HepG2 (cell line): Measurements from ENCODE around the gene TMA7B. TPM values are rescaled to one million over a fixed set of nuclear protein-coding genes. Genes with fewer than 3 reads are reported as not detected.

Source experiments
- ATAC-seq: fragments of 200-7000 bp; cut with Tn5 transposase; 3 replicates; pipeline ENCODE4 v1.9.1; 2020; ENCODE audit warnings: mild to moderate bottlenecking, moderate library complexity
- BruUV-seq: library from RNA; stranded (reverse); fragments of 400-500 nt; replicated peaks from 2 replicates; lab custom pipeline; 2021; lab: Mats Ljungman, UMichigan
- CTCF ChIA-PET: fragments of 300-600 bp; formaldehyde crosslinking; extraction: SDS; loops from one replicate; lab custom pipeline; 2021; ENCODE audit warnings: low total read pairs, inconsistent platforms, low intra/inter-chr PET ratio; lab: Yijun Ruan, JAX
- POLR2A ChIA-PET: fragments of 350-600 bp; sonication (Branson Sonifier 250); formaldehyde crosslinking; loops from one replicate; lab custom pipeline; 2020; ENCODE audit warnings: antibody characterized with exemption, inconsistent platforms; lab: Yijun Ruan, JAX
- DNase-seq: peaks from one replicate; pipeline ENCODE4 v3.0.0-alpha.2; 2015; ENCODE audit warnings: low spot score
- FAIRE-seq: peaks from 3 replicates; lab custom pipeline; 2011; peaks lifted over from hg19 to GRCh38; lab: Jason Lieb, UNC
- H2AFZ ChIP-seq: one replicate; pipeline ENCODE4 v1.6.1; 2011; ENCODE audit warnings: low read length, inconsistent platforms
- H3K27ac ChIP-seq: fragments of 300-600 bp; 3 replicates; pipeline ENCODE4 v1.8.0; 2011; ENCODE audit warnings: mixed run types, mild to moderate bottlenecking, mixed read lengths, low read length, inconsistent platforms; ENCODE audit not compliant: insufficient read depth; ENCODE audit errors: extremely low read length
- H3K27me3 ChIP-seq, 2 experiments: fragments of 200-600 bp in 1 of 2; 2 replicates in 1 of 2; 3 replicates in 1 of 2; pipeline versions ENCODE4 v1.6.0 to v1.8.0; 2011; ENCODE audit warnings: low read length in 2 of 2, mild to moderate bottlenecking in 2 of 2, moderate library complexity in 2 of 2, inconsistent platforms in 1 of 2; ENCODE audit not compliant: insufficient read depth in 2 of 2, control insufficient read depth in 1 of 2
- H3K36me3 ChIP-seq, 2 experiments: fragments of 200-600 bp in 1 of 2; replicated peaks in 1 of 2; 2 replicates in 1 of 2; 3 replicates in 1 of 2; pipeline versions ENCODE4 v1.5.1 to v1.8.0; 2011; ENCODE audit warnings: low read length in 2 of 2, inconsistent platforms in 1 of 2; ENCODE audit not compliant: insufficient read depth in 2 of 2, control insufficient read depth in 1 of 2
- H3K4me1 ChIP-seq: 2 replicates; pipeline ENCODE4 v1.5.1; 2012; ENCODE audit warnings: low read length, inconsistent platforms; ENCODE audit not compliant: insufficient read depth
- H3K4me2 ChIP-seq: 2 replicates; pipeline ENCODE4 v1.6.0; 2011; ENCODE audit warnings: low read depth, low read length, inconsistent platforms
- H3K4me3 ChIP-seq, 3 experiments: fragments of 200-600 bp in 1 of 3; sonication (generic), shearing (Covaris generic) in 1 of 3; replicated peaks in 1 of 3; 2 replicates each; pipeline ENCODE4 v1.5.1; 2011 to 2016; ENCODE audit warnings: low read length in 3 of 3, inconsistent platforms in 2 of 3, low read depth in 2 of 3, mild to moderate bottlenecking in 2 of 3, control low read depth in 1 of 3, mixed read lengths in 1 of 3; ENCODE audit not compliant: insufficient read depth in 1 of 3
- H3K79me2 ChIP-seq: one replicate; pipeline ENCODE4 v1.6.1; 2011; ENCODE audit warnings: low read length, inconsistent platforms; ENCODE audit not compliant: insufficient read depth
- H3K9ac ChIP-seq: 2 replicates; pipeline ENCODE4 v1.6.0; 2011; ENCODE audit warnings: mild to moderate bottlenecking, low read depth, low read length, inconsistent platforms; ENCODE audit not compliant: insufficient read depth
- H3K9me3 ChIP-seq: 2 replicates; pipeline ENCODE4 v1.5.1; 2012; ENCODE audit warnings: mild to moderate bottlenecking, low read length
- H4K20me1 ChIP-seq: 2 replicates; pipeline ENCODE4 v1.6.0; 2011; ENCODE audit warnings: inconsistent platforms, mild to moderate bottlenecking, low read length, moderate library complexity; ENCODE audit not compliant: insufficient read depth
- EZH2 ChIP-seq: conservative IDR thresholded peaks from 2 replicates; pipeline ENCODE4 v1.6.1; 2012; ENCODE audit warnings: mild to moderate bottlenecking, low read depth, low read length, moderate library complexity
- IKZF1 ChIP-seq: fragments of 450-650 bp; IDR thresholded peaks from 2 replicates; pipeline ENCODE4 v1.7.1; 2016
- PRDM15 ChIP-seq: sonication (generic); formaldehyde crosslinking; IDR thresholded peaks from 2 replicates; pipeline ENCODE4 v1.4.0; 2020; ENCODE audit warnings: missing genetic modification reagents
- SMARCC2 ChIP-seq: fragments of 450-650 bp; IDR thresholded peaks from 2 replicates; pipeline ENCODE4 v1.6.1; 2017; ENCODE audit warnings: antibody characterized with exemption, mild to moderate bottlenecking
- ZFP62 ChIP-seq: sonication (generic); formaldehyde crosslinking; IDR thresholded peaks from 2 replicates; pipeline ENCODE4 v1.4.0; 2020; ENCODE audit warnings: missing genetic modification reagents
- ZFX ChIP-seq: sonication (generic); formaldehyde crosslinking; IDR thresholded peaks from 2 replicates; pipeline ENCODE4 v1.4.0; 2020; ENCODE audit warnings: mild to moderate bottlenecking, low read depth, missing genetic modification reagents, moderate library complexity
- ZNF264 ChIP-seq: sonication (generic); formaldehyde crosslinking; IDR thresholded peaks from 2 replicates; pipeline ENCODE4 v1.4.0; 2020; ENCODE audit warnings: missing genetic modification reagents
- ZNF329 ChIP-seq: sonication (generic); formaldehyde crosslinking; IDR thresholded peaks from 2 replicates; pipeline ENCODE4 v1.9.0; 2021; ENCODE audit warnings: low read depth, mild to moderate bottlenecking, missing genetic modification reagents
- ZNF749 ChIP-seq: sonication (generic); formaldehyde crosslinking; IDR thresholded peaks from 2 replicates; pipeline ENCODE4 v1.8.0; 2022; ENCODE audit warnings: mild to moderate bottlenecking, missing genetic modification reagents, moderate library complexity, borderline replicate concordance
- WGBS: methylation state at CpG from one replicate; pipeline ENCODE4 v1.1.6; 2017; ENCODE audit warnings: low lambda C conversion rate; 5-methylcytosine and 5-hydroxymethylcytosine counted together
- in situ Hi-C: cut with HindIII; loops from 2 replicates; pipeline ENCODE4 v1.10.0; 2017; ENCODE audit warnings: low pct_unique_long_range_greater_than_20kb; ENCODE audit not compliant: extremely low pct_ligation_motif_present
- intact Hi-C: fragments of 100-400 bp; cut with micrococcal nuclease; formaldehyde crosslinking; loops from one replicate; pipeline ENCODE4 v1.10.0; 2022; ENCODE audit not compliant: unreplicated experiment
- polyA plus RNA-seq, 8 experiments: library from polyadenylated mRNA; depleted of rRNA in 3 of 8; stranded (reverse) in 7 of 8; unstranded in 1 of 8; fragments of >200 nt; fragmentation: Illumina TruSeq in 4 of 8; extraction: Trizol in 4 of 8; gene quantifications; 2 replicates each; pipeline versions ENCODE4 v1.2.1 to v1.2.3, GENCODE V29; 2011 to 2016; ENCODE audit warnings: low read depth in 4 of 8, missing spikeins in 1 of 8, mixed read lengths in 1 of 8; ENCODE audit not compliant: insufficient read depth in 1 of 8
- total RNA-seq, 5 experiments: library from RNA; depleted of rRNA; stranded (reverse); fragments of >200 nt; fragmentation: Illumina TruSeq; extraction: Trizol; gene quantifications; 2 replicates each; pipeline ENCODE4 v1.2.3, GENCODE V29; 2016; ENCODE audit warnings: low read depth in 1 of 5

Gene TMA7B
- total and polyA plus RNA-seq, 2 of the 13 experiments (the other 11 are each of a cell fraction or from before 2014, with no cell fraction given): not detected

DNA sequence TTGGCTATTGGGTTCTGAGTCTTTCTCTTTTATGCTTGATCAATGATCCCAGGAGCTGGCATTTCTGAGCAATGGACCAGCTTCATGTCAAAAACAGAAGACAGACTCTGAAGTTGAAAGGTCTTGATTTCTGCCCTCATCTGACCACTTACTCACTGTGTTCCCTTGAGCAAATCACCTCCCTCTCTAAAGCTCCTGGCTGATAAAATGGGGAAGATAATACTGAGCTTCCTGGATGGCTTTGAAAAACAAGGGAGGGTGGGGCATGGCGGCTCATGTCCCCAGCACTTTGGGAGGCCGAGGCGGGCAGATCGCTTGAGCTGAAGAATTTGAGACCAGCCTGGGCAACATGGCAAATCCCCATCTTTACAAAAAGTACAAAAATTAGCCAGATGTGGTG lies 40.9 kb downstream of the TMA7B start:
- no peak for TF ChIP-seq ZFX (CRISPR knock-in tag)
- no peak for TF ChIP-seq EZH2
- no peak for TF ChIP-seq SMARCC2
- no peak for TF ChIP-seq ZNF329 (CRISPR knock-in tag)
- TF ChIP-seq PRDM15 (CRISPR knock-in tag): no peak
- TF ChIP-seq IKZF1: no peak
- TF ChIP-seq ZNF264 (CRISPR knock-in tag): no peak
- TF ChIP-seq ZNF749 (CRISPR knock-in tag): no peak
- no peak for TF ChIP-seq ZFP62 (CRISPR knock-in tag)
- H3K27ac ChIP-seq: no peak overlapping the region
- in situ Hi-C loops: no loop called here
- peaks cover 50% of the 10 kb centered on the region for H3K4me1 ChIP-seq
- H3K9me3 ChIP-seq: no peaks in the 10 kb centered on the region
- DNase-seq (no peak), FAIRE-seq (no peak), ATAC-seq (no peak)
- H3K79me2 ChIP-seq: no peaks in the 10 kb centered on the region
- WGBS: 58% methylated on average over 4 of the region's 4 CpGs
- no peak overlapping the region for H3K4me2 ChIP-seq
- H3K9ac ChIP-seq: no peak overlapping the region
- no peak overlapping the region for H3K4me3 ChIP-seq
- intact Hi-C loops: no loop called here
- no peak overlapping the region for H2AFZ ChIP-seq
- ChIA-PET POLR2A (no interaction called here), CTCF (no interaction called here)
- no peaks in the 10 kb centered on the region for H3K36me3 ChIP-seq
- peaks cover 3 to 35% of the 10 kb centered on the region in 2 experiments; a peak in 3 of 5 replicates for H3K27me3 ChIP-seq
- H4K20me1 ChIP-seq: no peaks in the 10 kb centered on the region
- no TSS peak for BruUV-seq
